ENCODE measurements around the gene RTP5.

RTP5 gene

GRCh38 chr2:241844066-241844728 lies 25.3 kb upstream of the RTP5 start:
- DNase-seq = peak; percentile 9

- DNase-seq = no peak
These were observed 24.5 kb upstream of the RTP5 start for GRCh38 chr2:241844831-241845578.

GRCh38 chr2:241846406-241846805 lies 23.1 kb upstream of the RTP5 start:
- no peak for DNase-seq

GRCh38 chr2:241848761-241849615 lies 20.5 kb upstream of the RTP5 start:
- DNase-seq = no peak

- no peak for DNase-seq
These were observed 19.6 kb upstream of the RTP5 start for GRCh38 chr2:241849616-241850543.

GRCh38 chr2:241850544-241851324 lies 18.8 kb upstream of the RTP5 start:
- DNase-seq = no peak

- no peak for DNase-seq
These were observed 18.0 kb upstream of the RTP5 start for GRCh38 chr2:241851325-241852115.

- DNase-seq = no peak
These were observed 17.2 kb upstream of the RTP5 start for GRCh38 chr2:241852116-241852980.

GRCh38 chr2:241852981-241853631 lies 16.4 kb upstream of the RTP5 start:
- DNase-seq = no peak

- no peak for DNase-seq
These were observed 15.7 kb upstream of the RTP5 start for GRCh38 chr2:241853651-241854341.

- no peak for DNase-seq
These were observed 14.9 kb upstream of the RTP5 start for GRCh38 chr2:241854342-241855244.

- no peak for DNase-seq
These were observed 14.2 kb upstream of the RTP5 start for GRCh38 chr2:241855245-241855887.

- DNase-seq = no peak
These were observed 13.6 kb upstream of the RTP5 start for GRCh38 chr2:241855888-241856422.

- DNase-seq = no peak
These were observed 12.4 kb upstream of the RTP5 start for GRCh38 chr2:241857041-241857541.

GRCh38 chr2:241857572-241858121 lies 11.9 kb upstream of the RTP5 start:
- no peak for DNase-seq

All from NCI-H2171 (cell line).